ENCODE data around the gene LTBP1.

GRCh38 chr2:32937602-32938448 lies 8.9 kb upstream of the LTBP1 start:
- TF ChIP-seq GABPA (IDR thresholded peaks at IDR 0.05; ENCODE audit: low read depth) (no peak), CTCF (IDR thresholded peaks at IDR 0.05; ENCODE audit: insufficient read depth, low read length) (no peak), POLR2AphosphoS5 (IDR thresholded peaks at IDR 0.05; ENCODE audit: low read depth) (no peak)

Data from HL-60 (cell line).